GM12864 (cell line): ENCODE data around the gene DLX4.

Experiments
- DNase-seq: peaks from one replicate; pipeline ENCODE4 v3.0.0-alpha.2; 2011; ENCODE audit warnings: low read depth
- H3K4me3 ChIP-seq: 2 replicates; pipeline ENCODE4 v1.5.1; 2011; ENCODE audit warnings: mild to moderate bottlenecking, low read depth, low read length, control low read depth
- CTCF ChIP-seq: IDR thresholded peaks from 2 replicates; pipeline ENCODE4 v1.5.1; 2011; ENCODE audit warnings: low read depth, mild to moderate bottlenecking, moderate library complexity, low read length, control low read depth, inconsistent platforms; ENCODE audit errors: missing control alignments

Gene DLX4

GRCh38 chr17:49955157-49955556, 13.8 kb upstream of the DLX4 start:
- H3K4me3 ChIP-seq = no peak overlapping the region
- DNase-seq = no peak
- no peak for TF ChIP-seq CTCF

GRCh38 chr17:49956780-49957179, 12.2 kb upstream of the DLX4 start:
- DNase-seq = no peak

GRCh38 chr17:49957350-49957749, 11.6 kb upstream of the DLX4 start:
- H3K4me3 ChIP-seq = no peak overlapping the region
- TF ChIP-seq CTCF = no peak
- no peak for DNase-seq

More at GRCh38 chr17:49956780-49957179, 12.2 kb upstream of the DLX4 start:
- no peak overlapping the region for H3K4me3 ChIP-seq
- no peak for TF ChIP-seq CTCF

GRCh38 chr17:49958723-49959122, 10.3 kb upstream of the DLX4 start:
- no peak overlapping the region for H3K4me3 ChIP-seq
- no peak for TF ChIP-seq CTCF
- no peak for DNase-seq

GRCh38 chr17:49959183-49959935, 9.6 kb upstream of the DLX4 start:
- no peak for DNase-seq
- no peak overlapping the region for H3K4me3 ChIP-seq
- TF ChIP-seq CTCF = no peak

GRCh38 chr17:49962599-49963308, 6.2 kb upstream of the DLX4 start:
- no peak for DNase-seq
- TF ChIP-seq CTCF = no peak
- H3K4me3 ChIP-seq = no peak overlapping the region

GRCh38 chr17:49963309-49963625, 5.7 kb upstream of the DLX4 start:
- TF ChIP-seq CTCF = no peak
- H3K4me3 ChIP-seq = no peak overlapping the region
- no peak for DNase-seq
